Measurements from ENCODE around the gene APBA2.

APBA2 gene

DNA sequence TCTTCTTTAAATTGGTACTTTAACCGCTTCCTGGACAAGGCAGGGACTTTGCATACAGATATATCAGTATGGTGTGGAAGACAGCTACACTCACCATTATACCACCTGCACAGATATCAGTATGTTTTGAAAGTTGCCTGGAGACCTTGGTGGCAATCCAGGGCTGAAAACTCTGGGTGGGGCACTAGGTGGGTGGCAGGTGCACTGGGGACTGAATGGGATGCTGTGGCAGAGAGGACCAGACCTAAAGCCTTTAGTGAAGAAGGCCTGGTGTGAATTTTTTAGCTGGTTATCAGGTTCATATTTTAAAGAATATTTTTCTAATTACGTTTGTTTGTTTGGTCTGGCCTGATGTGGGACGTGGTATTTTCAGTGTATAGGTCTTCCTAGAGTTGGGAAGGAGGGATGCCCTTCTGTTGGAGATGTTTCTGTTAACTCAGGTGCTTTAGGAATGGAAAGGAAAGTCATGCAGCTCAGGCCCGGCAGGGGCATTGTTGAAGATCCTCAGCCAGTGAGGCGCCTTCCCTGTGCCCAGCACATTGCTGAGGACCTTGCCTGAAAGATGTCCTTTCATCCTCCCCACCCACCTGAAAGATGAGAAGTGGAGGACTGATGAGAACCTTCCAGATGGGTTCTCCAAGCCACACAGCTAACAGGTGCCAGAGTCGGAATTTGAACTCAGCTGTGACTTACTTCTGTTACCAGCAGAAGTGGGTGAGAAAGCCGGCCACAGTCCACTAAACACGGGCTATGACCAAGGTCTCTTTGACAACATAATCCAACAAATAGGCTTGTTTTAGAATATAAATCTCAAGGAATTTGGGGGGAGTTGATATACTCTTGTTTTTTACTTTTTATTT is 77.3 kb downstream of the APBA2 start:
- no peak for DNase-seq

DNA sequence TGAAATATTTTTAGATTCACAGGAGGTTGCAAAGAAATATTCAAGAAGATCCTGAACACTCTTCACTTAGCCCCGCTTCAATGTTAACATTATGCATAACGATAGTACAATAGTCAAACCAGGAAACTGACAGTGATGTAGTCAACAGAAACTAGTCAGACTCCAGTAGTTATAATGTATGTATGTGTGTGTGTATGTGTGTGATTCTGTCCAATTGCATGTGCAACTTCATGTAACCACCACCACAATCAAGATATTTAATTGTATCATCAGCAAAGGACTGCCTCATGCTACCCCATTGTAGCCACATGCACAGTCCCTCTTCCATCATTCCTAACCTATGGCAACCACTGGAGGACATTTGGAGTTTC is 77.9 kb downstream of the APBA2 start:
- no peak for DNase-seq

DNA sequence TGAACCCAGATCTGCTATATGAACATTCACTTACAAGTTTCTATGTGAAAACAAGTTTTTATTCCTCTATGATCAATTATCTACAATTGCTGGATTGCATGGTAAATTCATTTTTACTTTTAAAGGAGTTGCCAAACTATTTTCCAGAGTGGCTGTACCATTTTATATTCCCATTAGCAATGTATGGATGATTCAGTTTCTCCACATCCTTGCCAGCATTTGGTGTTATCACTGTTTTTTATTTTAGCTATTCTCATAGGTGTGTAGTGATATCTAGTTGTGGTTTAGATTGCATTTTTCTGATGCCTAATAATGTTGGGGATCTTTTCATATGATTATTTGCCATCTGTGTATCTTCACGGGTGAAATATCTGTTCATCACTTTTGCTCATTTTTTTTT is 78.3 kb downstream of the APBA2 start:
- no peak for DNase-seq

DNA sequence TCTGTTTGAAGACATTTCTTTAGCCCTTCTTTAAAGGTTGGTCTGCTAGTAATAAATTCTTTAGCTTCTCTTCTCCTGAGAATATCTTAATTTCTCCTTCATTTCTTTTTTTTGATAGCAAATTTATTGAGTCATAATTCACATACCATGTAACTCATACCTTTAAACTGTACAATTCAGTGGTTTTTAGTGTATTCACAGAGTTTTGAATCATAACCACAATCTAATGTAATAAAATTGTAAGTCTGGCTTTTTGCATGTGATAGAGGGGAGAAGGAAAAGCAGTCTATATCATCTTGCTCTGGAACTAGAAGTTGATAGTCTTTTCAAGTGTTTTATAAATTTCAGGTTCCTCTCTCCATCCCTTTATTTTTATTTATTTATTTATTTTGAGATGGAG is 81.3 kb downstream of the APBA2 start:
- no peak for DNase-seq

DNA sequence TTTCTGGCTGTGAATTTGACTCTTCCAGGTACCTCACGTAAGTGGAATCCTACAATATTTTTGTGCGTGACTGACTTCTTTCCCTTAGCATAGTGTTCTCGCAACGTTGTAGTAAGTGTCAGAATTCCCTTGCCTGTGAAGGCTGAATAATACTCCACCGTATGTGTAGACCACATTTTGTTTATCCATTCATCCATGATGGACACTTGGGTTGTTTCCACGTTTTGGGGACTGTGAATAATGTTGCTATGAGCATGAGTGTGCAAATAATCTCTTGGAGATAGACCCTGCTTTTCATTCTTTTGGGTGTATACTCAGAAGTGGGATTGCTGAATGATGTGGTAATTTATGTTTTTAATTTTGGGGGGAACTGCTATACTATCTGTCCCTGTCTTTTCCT is 82.2 kb downstream of the APBA2 start:
- no peak for DNase-seq

DNA sequence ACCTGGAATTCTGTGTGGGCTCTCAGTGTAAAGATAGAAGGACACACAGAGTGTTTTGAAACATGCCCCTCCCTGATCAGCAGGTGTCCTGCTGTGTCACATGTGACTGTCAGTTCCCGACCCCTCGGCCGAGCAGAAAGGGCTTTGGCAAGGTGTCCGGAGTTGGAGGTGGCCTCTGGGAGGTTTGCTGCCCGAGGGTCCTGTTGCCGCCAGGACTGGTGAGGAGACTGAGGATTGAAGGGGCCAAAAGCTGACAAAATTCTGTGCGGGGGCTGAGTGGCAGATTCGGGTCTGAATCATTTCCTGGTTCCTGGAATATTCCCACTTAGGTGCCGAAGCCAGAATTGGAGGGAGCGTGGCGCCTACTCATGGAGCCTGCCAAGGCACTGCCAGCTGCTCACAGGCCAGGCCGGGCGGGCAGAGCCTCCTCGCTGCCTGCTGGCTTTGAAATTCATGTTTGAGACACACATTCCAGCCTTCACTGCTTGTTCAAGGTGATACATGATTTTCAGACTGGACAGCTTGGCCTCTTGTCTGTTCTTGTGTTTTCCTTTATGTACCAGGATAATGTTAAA is 83.8 kb downstream of the APBA2 start:
- no peak for DNase-seq

DNA sequence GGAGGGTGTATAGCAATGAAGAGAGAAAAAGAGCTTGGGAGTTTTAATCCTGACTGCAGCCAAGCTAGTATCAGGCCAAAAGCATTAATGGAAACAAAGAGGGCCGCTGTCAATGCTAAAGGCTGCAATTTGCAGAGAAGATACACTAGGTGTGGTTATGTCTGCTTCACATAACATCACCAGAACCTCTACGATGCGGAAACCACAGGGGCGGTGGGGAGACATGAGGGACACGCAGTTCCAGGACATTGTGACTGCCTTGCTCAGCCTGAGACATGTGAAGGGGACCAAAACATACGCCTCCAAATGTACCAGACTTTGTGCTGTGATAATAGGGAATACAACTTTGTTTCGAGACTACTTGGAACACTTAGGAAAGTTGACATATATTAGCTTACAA is 88.4 kb downstream of the APBA2 start:
- no peak for DNase-seq

DNA sequence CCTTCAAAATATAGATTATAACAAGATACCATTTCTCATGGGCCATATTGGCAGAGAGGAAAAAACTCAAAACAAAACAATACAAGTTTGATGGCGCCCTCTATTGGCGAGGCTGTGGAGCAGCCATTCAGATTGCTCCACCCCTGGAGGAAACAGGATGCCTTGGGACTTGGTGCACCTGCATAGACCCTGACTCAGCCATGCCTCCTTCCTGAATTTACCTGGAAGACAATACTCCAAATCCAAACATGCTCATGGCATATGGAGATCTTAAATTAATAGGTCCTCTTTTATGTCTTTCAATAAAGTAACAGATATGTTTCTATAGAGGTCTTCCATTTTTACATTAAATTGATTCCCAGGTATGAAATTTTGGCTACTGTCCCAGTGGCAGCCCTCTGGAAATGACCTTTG is 90.0 kb downstream of the APBA2 start:
- peak; percentile 72 to 75 for DNase-seq

DNA sequence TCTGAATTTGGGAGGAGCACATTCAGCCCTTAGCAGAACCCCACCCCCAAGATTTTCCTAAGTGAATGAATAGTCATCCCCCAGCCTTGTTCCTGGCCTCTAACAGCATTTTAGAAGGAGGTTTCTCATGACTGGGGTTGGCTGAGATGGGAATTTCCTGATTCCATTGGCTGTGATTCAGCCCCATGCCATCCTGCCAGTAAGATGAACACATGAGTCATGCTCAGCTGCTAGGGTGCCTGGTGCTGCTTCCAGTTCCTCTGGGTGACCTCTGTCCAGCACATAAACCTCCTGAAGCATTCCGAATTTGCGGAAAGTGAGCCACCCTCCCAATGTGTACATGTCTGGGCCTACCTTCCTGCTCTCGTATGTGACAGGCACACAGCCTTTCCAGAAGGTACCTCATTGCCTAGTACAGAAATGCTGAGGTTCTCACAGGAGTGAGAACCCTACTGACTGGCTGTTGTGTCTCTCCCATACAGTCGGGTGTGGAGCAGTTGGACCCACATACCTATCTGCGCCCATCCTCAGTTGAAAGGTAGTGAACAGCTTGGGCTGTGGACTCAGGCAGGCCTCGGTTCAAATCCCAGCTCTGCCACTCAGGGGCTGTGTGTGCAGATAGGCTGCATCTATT is 91.7 kb downstream of the APBA2 start:
- no peak for DNase-seq

DNA sequence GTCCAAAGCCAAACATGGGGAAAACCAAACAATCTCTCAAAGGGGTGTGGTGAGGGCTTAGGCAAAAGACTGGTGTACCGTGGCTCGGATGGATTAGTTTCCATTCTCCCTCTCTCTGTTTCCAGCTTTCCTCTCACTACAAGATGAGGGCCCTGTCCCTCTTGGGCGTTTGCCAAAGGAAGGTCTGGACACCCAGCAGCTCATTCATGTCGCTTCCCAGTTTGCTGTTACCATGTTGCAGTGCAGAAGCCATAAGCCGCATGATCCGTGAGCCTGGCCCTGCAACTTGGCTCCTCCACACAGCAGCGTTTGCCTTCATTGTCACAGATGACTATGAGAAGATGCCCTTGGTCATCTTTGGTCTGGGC is 92.2 kb downstream of the APBA2 start:
- DNase-seq: no peak

DNA sequence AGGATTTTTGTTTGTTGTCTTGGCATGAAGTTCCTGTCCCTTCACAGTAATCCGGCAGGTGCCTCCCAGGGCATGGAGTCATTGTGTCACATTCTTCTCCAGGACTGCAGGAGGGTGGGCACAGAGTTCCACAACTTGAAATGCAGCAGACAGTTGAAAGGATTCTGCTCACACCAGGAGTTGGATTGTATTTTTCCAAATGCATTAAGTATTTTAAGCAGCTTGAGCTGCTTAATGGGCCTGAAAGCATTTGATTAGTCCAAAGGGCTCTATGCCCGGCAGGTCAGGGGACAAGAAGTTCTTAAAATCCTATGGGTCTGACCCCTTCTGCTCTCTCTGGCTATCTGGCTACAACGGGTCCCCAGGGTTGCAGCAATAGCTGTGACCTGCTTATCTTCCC is 92.9 kb downstream of the APBA2 start:
- no peak for DNase-seq

DNA sequence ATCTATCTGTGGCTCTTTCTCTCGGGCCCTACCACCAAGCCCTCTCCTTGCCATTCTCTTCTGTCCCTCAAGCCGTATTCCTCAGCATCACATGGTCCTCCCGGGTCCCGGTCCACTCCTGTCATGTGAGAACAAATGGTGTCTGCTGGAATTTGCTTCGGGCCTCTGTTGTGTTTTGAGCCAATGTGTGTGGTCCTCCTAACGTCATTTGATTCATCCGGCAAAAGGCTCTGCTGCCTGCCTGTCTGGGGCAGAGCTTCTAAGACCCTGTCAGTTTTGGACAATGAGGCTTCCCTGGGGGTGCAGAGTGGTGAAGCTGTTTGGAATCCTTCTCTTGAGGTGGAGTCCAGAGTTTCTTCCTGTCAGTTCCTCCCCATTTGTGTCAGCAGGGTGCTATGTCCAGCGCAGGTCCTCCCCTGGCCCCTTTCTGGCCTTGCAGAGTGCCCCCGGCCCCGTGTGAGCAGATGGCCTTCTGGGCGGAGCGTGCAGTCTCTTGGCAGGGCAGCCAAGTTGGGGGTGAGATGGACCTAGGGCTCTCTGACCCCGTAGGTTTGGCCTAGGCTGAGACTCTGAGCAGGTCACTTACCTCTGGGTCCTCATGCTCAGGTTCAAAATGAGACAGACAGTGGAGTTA is 93.6 kb downstream of the APBA2 start:
- DNase-seq: no peak

DNA sequence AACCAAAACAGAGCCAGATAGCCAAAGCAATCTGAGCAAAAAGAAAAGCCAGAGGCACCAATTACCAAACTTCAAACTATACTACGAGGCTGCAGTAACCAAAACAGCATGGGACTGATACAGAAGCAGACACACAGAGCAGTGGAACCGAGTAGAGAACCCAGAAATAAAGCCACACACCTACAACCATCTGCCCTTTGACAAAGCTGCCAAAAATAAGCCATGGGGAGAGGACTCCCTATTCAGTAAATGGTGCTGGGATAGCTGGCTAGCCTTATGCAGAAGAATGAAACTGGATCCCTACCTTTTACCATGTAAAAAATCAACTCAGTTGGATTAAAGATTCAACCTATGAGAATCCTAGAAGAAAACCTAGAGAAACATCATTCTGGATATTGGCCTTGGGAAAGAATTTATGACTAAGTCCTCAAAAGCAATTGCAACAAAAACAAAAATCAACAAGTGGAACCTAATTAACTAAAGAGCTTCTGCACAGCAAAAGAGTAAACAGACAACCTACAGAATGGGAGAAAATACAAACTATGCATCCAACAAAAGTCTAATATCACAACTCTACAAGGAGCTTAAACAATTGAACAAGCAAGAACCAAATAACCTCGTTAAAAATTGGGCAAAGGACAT is 95.1 kb downstream of the APBA2 start:
- DNase-seq: no peak

DNA sequence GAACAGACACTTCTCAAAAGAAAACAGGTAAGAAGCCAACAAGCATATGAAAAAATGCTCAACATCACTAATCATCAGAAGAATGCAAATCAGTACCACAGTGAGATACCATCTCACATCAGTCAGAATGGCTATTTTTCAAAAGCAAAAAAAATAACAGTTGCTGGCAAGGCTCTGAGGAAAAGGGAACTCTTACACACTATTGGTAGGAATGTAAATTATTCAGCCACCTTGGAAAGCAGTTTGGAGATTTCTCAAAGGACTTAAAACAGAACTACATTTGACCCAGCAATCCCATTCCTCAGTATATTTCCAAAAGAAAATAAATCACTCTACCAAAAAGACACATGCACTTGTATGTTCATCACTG is 95.6 kb downstream of the APBA2 start:
- DNase-seq: no peak

DNA sequence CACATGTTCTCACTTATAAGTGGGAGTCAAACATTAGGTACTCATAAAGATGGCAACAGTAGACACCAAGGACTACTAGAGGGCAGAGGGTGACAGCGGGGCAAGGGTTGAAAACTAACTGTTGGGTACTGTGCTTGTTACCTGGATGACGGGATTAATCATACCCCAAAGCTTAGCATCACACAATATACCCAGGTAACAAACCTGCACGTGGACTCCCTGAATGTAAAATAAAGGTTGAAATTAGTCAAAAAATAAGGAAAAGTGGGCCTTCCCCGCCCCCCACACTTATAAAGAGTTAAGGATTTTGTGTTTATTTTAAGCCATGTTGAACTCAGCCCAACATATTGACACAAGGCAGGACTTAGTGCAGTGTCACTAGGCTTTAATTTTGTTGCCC is 96.1 kb downstream of the APBA2 start:
- no peak for DNase-seq

DNA sequence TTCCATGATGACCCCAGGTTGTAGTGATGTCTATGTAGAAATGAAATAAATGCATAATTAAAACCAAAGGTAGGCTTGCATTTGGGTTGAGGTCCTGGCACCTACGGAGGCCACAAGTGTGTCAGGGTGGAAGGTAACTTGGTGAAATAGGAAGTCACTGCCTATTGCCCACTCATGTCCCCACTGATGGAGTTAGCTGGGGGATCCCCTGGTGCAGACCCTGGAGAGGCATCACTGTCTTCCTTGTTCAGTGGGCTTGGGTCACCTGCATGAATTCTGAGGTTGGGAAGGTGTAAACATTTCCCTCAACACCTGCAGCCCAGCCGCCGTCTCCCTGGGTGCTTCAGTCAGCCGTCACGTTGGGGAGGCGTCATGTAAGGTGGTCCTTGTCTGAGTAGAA is 97.1 kb downstream of the APBA2 start:
- no peak for DNase-seq

DNA sequence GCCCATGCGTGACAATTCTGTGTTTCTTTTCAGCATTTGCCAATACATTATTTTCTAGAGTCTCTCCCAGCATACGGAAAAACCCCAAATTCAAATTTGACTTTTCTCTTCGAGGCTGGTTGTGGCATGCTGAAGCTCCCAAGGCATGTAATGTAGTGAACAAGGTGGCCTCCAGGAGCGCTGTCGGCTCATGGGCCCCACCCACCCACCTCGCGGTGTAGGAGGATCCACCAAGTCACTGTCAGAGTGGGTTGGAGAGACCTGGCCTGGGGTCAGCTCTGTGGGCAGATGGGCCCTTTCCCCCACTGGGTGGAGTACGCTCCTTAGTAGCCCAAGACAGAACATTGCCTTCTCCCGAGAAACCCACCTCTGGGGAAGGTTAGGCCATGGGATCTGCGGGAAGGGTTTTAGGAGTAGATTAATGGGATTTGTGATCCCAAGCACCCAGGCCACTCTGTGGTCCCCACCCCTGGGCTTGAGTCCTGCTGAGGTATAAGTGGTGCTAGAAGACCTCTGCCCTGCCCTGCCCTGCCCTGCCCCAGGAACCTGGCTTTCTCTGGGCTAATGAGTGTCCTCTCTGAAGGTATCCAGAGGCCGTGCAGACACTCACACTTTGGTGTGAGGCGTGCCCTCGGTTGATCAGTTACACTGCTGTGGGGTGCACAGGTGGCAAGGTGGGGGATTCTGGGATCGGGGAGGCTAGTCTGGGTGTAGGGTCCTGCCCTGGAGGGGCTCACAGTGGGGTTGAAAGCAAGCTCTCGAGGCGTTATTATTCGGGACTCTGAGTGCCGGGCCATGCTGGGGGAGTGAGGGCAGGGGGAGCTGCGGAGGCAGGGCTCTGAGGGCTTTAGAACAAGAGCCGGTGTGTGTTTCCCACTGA is 97.9 kb downstream of the APBA2 start:
- no peak for DNase-seq

DNA sequence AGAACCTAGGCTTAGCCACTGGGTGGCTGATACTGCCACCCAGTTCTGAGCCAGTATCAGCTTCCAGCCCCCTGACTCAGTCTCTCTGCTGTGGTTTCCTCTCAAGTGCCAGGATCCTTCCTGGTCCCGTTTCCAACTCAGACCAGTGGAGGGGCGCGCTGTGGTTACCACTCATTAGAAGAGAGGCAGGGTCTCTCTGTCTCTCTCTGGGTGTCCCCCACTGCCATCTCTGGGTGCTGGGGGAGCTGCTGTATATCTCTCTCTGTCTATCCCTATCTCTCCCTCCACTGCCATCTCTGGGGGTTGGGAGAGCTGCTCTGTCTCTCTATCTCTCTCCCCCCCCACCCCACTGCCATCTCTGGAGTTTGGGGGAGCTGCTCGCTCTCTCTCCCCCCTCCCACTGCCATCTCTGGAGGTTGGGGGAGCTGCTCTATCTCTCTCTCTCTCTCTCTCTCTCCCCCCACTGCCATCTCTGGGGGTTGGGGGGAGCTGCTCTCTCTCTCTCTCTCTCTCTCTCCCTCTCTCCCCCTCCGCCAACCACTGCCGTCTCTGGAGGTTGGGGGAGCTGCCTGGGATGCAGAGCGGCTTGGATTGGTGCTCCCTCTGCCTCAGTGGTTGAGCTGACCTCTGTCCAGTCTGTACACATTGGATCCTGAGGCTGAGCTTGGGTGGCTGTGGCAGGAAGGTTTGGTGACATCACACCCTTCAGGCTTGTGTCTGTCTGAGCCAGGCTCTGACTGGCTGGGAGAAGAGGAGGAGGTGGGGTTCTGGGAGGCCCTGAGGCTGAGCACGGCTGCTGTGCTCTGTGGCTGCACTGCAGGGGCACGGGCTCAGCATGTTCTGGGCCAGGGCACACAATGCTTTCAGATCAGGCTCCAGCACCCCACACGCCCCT is 98.9 kb downstream of the APBA2 start:
- peak in 1 of 2 donors; percentile 21 for DNase-seq

DNA sequence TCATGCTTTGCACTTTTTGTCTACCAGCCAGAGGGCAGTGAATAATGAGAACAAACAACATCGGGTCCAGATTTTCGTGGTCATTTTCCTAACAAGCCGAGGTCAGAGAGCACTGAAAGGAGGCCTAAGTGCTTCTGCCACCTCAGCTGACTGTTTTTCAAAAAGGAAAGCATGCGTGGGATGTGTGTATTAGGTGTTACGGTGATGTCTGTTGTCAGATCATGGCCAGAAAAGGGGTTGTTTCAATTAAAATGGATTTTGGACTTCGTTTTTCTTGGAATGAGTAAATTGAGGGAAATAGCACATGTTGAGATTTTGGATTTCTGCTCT is 99.5 kb downstream of the APBA2 start:
- DNase-seq: no peak

DNA sequence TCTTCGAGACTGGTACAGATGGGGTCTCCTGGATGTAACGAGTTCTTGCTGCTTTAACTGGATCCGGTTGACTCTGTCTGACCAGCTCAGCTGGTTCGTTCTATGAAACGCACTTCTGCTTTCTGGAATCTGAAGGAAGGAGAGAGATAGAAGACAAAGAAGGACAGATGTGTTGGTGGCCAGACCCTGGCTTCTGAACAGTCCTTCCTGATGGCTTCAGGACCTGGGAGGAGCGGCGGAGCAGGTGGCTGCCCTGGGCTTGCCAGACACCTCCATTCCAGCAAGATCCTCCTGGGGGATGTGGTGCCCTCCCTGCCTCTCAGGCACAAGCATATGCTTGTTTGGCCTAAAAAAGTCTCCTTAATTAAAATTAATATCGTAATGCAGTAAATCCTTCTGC is 99.9 kb downstream of the APBA2 start:
- DNase-seq: no peak

DNA sequence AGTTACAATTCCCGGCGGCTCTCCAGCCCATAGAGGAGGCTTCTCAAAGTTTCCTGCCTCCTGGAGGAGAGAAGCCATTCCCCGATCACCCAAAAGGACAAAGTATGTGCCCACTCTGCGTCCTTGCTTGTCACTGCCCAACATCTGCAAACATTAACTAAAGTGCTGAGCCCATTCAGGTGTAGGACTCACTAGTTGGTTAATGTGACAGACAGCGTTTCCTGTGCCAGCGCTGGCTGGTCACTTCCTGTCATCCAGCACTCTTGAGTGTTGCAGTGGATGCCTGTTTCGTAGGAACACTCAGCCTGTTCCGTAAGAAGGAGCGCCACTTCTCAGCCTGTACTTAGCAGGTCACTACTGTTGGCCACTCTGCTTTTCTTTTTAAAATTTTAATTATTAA is 100.3 kb downstream of the APBA2 start:
- DNase-seq: no peak

DNA sequence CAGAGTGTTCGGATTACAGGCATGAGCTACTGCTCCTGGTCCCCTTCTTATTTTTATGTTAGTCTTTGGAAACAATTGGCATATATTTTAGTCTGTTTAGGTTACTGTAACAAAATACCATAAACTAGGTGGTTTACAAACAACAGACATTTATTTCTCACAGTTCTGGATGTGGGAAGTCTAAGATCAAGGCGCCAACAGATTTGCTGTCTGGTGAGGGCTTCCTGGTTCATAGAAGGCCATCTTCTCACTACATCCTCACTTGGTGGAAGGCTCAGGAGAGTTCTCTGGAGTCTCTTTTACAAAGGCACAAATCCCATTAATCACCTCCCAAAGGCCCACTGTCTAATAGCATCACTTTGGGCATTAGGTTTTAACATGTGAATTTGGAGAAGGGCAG is 101.0 kb downstream of the APBA2 start:
- DNase-seq: no peak
